ENCODE measurements around the gene STK33. TPM values are rescaled to one million over a fixed set of nuclear protein-coding genes. Genes with fewer than 3 reads are reported as not detected.

STK33 gene
- total RNA-seq, 1 experiment from 2014 or later: 19.5 TPM

- H3K27ac Mint-ChIP-seq: no peak overlapping the region; a peak in 1 of 7 replicates
- H3K79me2 ChIP-seq (ENCODE audit: insufficient read depth, low read length): no peaks in the 10 kb centered on the region
- no peak overlapping the region for H2BK120ac ChIP-seq (ENCODE audit: low read depth, low read length, poor library complexity, severe bottlenecking)
- no peak overlapping the region for H3K4ac ChIP-seq (ENCODE audit: low read depth, low read length)
- no peak overlapping the region for H3K23ac ChIP-seq (ENCODE audit: insufficient read length, low read depth, low read length)
- H3K4me2 ChIP-seq (ENCODE audit: insufficient read depth, insufficient read length, low read length): no peak overlapping the region
- no peak overlapping the region for H3T11ph ChIP-seq (ENCODE audit: low read length)
- no peaks in the 10 kb centered on the region; the same call in 1 of the 2 replicates for H3K27me3 Mint-ChIP-seq (ENCODE audit: low read depth)
- no peaks in the 10 kb centered on the region for H3K4me1 ChIP-seq (ENCODE audit: insufficient read depth, low read length)
- H3K9me3 ChIP-seq (ENCODE audit: control insufficient read depth, low read depth, low read length): no peaks in the 10 kb centered on the region
- DNase-seq: no peak
- no peaks in the 10 kb centered on the region for H4K20me1 ChIP-seq (ENCODE audit: control insufficient read depth, insufficient read depth, insufficient read length)
- no CpG with 5 or more reads among the region's 8 CpGs for WGBS (ENCODE audit: extremely low coverage, insufficient read length, low lambda C conversion rate)
- H4K91ac ChIP-seq (ENCODE audit: insufficient read length, low read depth, low read length): no peak overlapping the region
- no peak overlapping the region for H3K56ac ChIP-seq (ENCODE audit: insufficient read length, low read depth, low read length)
- H2AK5ac ChIP-seq (ENCODE audit: insufficient read length, low read length): no peak overlapping the region
- no peak overlapping the region for H2AFZ ChIP-seq (ENCODE audit: low read length)
- no peak overlapping the region for H2BK15ac ChIP-seq (ENCODE audit: low read depth, low read length)
- no peak overlapping the region for H3K14ac ChIP-seq (ENCODE audit: insufficient read depth, low read length)
- no peaks in the 10 kb centered on the region for H3K27me3 ChIP-seq (ENCODE audit: insufficient read depth, low read length)
- H3K18ac ChIP-seq (ENCODE audit: insufficient read length, low read depth, low read length): no peak overlapping the region
- H3K79me1 ChIP-seq (ENCODE audit: insufficient read depth, low read depth, low read length, poor library complexity, severe bottlenecking): no peaks in the 10 kb centered on the region
- no peak overlapping the region for H2BK5ac ChIP-seq (ENCODE audit: insufficient read length, low read length)
- H2BK20ac ChIP-seq (ENCODE audit: low read depth, low read length, poor library complexity, severe bottlenecking): no peak overlapping the region
- peaks cover 12 to 31% of the 10 kb centered on the region in 2 experiments for H3K4me1 Mint-ChIP-seq
- peaks cover 0 to 1% of the 10 kb centered on the region in 2 experiments; a peak in 1 of 5 replicates for H3K9me3 Mint-ChIP-seq
- TF ChIP-seq CTCF (conservative IDR thresholded peaks at IDR 0.05): no peak
- H3K4me3 Mint-ChIP-seq: no peak overlapping the region; a peak in 1 of 5 replicates
- no peak overlapping the region for H3K9ac ChIP-seq (ENCODE audit: extremely low read depth, insufficient read length, low read length)
- H3K36me3 Mint-ChIP-seq (ENCODE audit: insufficient read depth in 1 of 3, low read depth in 3 of 3): no peaks in the 10 kb centered on the region
- H3K23me2 ChIP-seq (ENCODE audit: insufficient read length, low read depth, low read length, poor library complexity, severe bottlenecking): no peaks in the 10 kb centered on the region
- H2BK12ac ChIP-seq (ENCODE audit: insufficient read length, low read depth, low read length): no peak overlapping the region
- no peak overlapping the region for H3K27ac ChIP-seq (ENCODE audit: insufficient read length, low read depth, low read length)
- no peak overlapping the region for H4K8ac ChIP-seq (replicated peaks; ENCODE audit: insufficient read length, low read depth, low read length)
- no peak overlapping the region for H4K5ac ChIP-seq (ENCODE audit: insufficient read length, low read depth, low read length)
Observed at GRCh38 chr11:8356216-8356615, 237.8 kb downstream of the STK33 start.

Measured in H9 (cell line).